Neural cell (in vitro differentiated cells): ENCODE measurements around the gene TAF1B. TPM values are rescaled to one million over a fixed set of nuclear protein-coding genes. Genes with fewer than 3 reads are reported as not detected.

Experiments used
- H2AFZ ChIP-seq: fragments of 200-600, 300-800 bp; sonication (generic), shearing (Covaris generic); 2 replicates; pipeline ENCODE4 v1.6.0; 2014; ENCODE audit warnings: low read depth, mild to moderate bottlenecking, antibody characterized with exemption, low read length, moderate library complexity
- H3F3A ChIP-seq: fragments of 200-600 bp; shearing (Covaris generic); 2 replicates; pipeline ENCODE4 v1.6.1; 2016; ENCODE audit warnings: mild to moderate bottlenecking, moderate library complexity, mixed read lengths, antibody characterized with exemption, low read length; ENCODE audit not compliant: insufficient read depth, poor library complexity, severe bottlenecking
- H3K27ac ChIP-seq: fragments of 200-600, 300-800 bp; sonication (generic), shearing (Covaris generic); 2 replicates; pipeline ENCODE4 v1.5.1; 2014; ENCODE audit warnings: mild to moderate bottlenecking, low read length, moderate library complexity
- H3K27me3 ChIP-seq: fragments of 300-800, 200-600 bp; sonication (generic), shearing (Covaris generic); 2 replicates; pipeline ENCODE4 v1.6.0; 2014; ENCODE audit warnings: mild to moderate bottlenecking, low read depth, low read length, moderate library complexity; ENCODE audit not compliant: insufficient read depth
- H3K36me3 ChIP-seq: fragments of 300-800, 200-600 bp; sonication (generic), shearing (Covaris generic); 2 replicates; pipeline ENCODE4 v1.5.1; 2014; ENCODE audit warnings: mild to moderate bottlenecking, antibody characterized with exemption, low read length, moderate library complexity; ENCODE audit not compliant: insufficient read depth
- H3K4me2 ChIP-seq: fragments of 300-800, 200-600 bp; sonication (generic), shearing (Covaris generic); 2 replicates; pipeline ENCODE4 v1.6.0; 2014; ENCODE audit warnings: mild to moderate bottlenecking, low read length
- H3K4me3 ChIP-seq: fragments of 300-800, 200-600 bp; sonication (generic), shearing (Covaris generic); 2 replicates; pipeline ENCODE4 v1.5.1; 2014; ENCODE audit warnings: mild to moderate bottlenecking, low read length, moderate library complexity
- H3K79me2 ChIP-seq: fragments of 200-600 bp; shearing (Covaris generic); replicated peaks from 2 replicates; pipeline ENCODE4 v1.6.0; 2014; ENCODE audit warnings: mild to moderate bottlenecking, low read length, moderate library complexity; ENCODE audit not compliant: insufficient read depth
- H3K9ac ChIP-seq: fragments of 300-800, 200-600 bp; sonication (generic), shearing (Covaris generic); 2 replicates; pipeline ENCODE4 v1.6.1; 2016; ENCODE audit warnings: mild to moderate bottlenecking, low read length, mixed read lengths
- H3K9me2 ChIP-seq: fragments of 200-600 bp; shearing (Covaris generic); 2 replicates; pipeline ENCODE4 v1.6.1; 2016; ENCODE audit warnings: mild to moderate bottlenecking, low read length, mixed read lengths; ENCODE audit not compliant: insufficient read depth
- H3K9me3 ChIP-seq: fragments of 200-600, 300-800 bp; sonication (generic), shearing (Covaris generic); 2 replicates; pipeline ENCODE4 v1.6.1; 2016; ENCODE audit warnings: mild to moderate bottlenecking, mixed run types, low read length, moderate library complexity, mixed read lengths
- H4K20me1 ChIP-seq: fragments of 200-600 bp; shearing (Covaris generic); 2 replicates; pipeline ENCODE4 v1.6.1; 2016; ENCODE audit warnings: mild to moderate bottlenecking, mixed run types; ENCODE audit not compliant: insufficient read depth
- CTCF ChIP-seq: fragments of 450-650 bp; IDR thresholded peaks from 2 replicates; pipeline ENCODE4 v1.5.1; 2014; ENCODE audit warnings: antibody characterized with exemption, mild to moderate bottlenecking, moderate library complexity; ENCODE audit not compliant: poor library complexity, severe bottlenecking
- EP300 ChIP-seq: fragments of 450-650 bp; conservative IDR thresholded peaks from 2 replicates; pipeline ENCODE4 v1.6.1; 2014; ENCODE audit warnings: antibody characterized with exemption, mild to moderate bottlenecking, moderate library complexity; ENCODE audit not compliant: poor library complexity, severe bottlenecking
- EZH2 ChIP-seq: fragments of 200-600, 300-800 bp; shearing (Covaris generic), sonication (generic); IDR thresholded peaks from 2 replicates; pipeline ENCODE4 v1.6.1; 2014; ENCODE audit warnings: antibody characterized with exemption, low read length, borderline replicate concordance, mild to moderate bottlenecking; ENCODE audit not compliant: insufficient read depth, poor library complexity, severe bottlenecking
- MXI1 ChIP-seq: fragments of 450-650 bp; conservative IDR thresholded peaks from 2 replicates; pipeline ENCODE4 v1.6.1; 2014; ENCODE audit warnings: antibody characterized with exemption, mild to moderate bottlenecking; ENCODE audit not compliant: poor library complexity, severe bottlenecking
- POLR2AphosphoS5 ChIP-seq: IDR thresholded peaks from 2 replicates; pipeline ENCODE4 v1.6.1; 2012
- RAD21 ChIP-seq: fragments of 450-650 bp; conservative IDR thresholded peaks from 2 replicates; pipeline ENCODE4 v1.6.1; 2014; ENCODE audit warnings: antibody characterized with exemption, mild to moderate bottlenecking, moderate library complexity
- REST ChIP-seq: IDR thresholded peaks from 2 replicates; pipeline ENCODE4 v1.6.1; 2012; ENCODE audit warnings: borderline replicate concordance
- SMC3 ChIP-seq: fragments of 450-650 bp; conservative IDR thresholded peaks from 2 replicates; pipeline ENCODE4 v1.6.1; 2014; ENCODE audit warnings: antibody characterized with exemption, mild to moderate bottlenecking, moderate library complexity; ENCODE audit not compliant: poor library complexity
- TAF1 ChIP-seq: IDR thresholded peaks from 2 replicates; pipeline ENCODE4 v1.6.1; 2012; ENCODE audit warnings: low read depth
- polyA plus RNA-seq: library from polyadenylated mRNA; depleted of rRNA; stranded (reverse); fragments of >200 nt; gene quantifications from 2 replicates; pipeline ENCODE4 v1.2.3, GENCODE V29; 2014

TAF1B gene
- polyA plus RNA-seq, 1 donor from 2014 or later = 11.2 TPM

GRCh38 chr2:9971105-9971818, 128.0 kb downstream of the TAF1B start:
- Histone ChIP-seq H3K9me2 (no peaks in the 10 kb centered on the region), H4K20me1 (no peaks in the 10 kb centered on the region), H3K79me2 (no peaks in the 10 kb centered on the region), H2AFZ (no peak overlapping the region), H3K9ac (no peak overlapping the region), H3K9me3 (no peaks in the 10 kb centered on the region), H3K4me3 (no peak overlapping the region), H3K27me3 (no peaks in the 10 kb centered on the region), H3K27ac (no peak overlapping the region), H3K4me2 (no peak overlapping the region), H3F3A (no peaks in the 10 kb centered on the region), H3K36me3 (peaks cover 13% of the 10 kb centered on the region)
- TF ChIP-seq RAD21 (no peak), POLR2AphosphoS5 (no peak), EP300 (no peak), TAF1 (no peak), MXI1 (no peak), EZH2 (no peak)

- H3K36me3 ChIP-seq = peaks cover 13% of the 10 kb centered on the region
- H3K9me3 ChIP-seq = no peaks in the 10 kb centered on the region
- no peak overlapping the region for H3K4me2 ChIP-seq
- no peaks in the 10 kb centered on the region for H3K27me3 ChIP-seq
- H4K20me1 ChIP-seq = no peaks in the 10 kb centered on the region
- no peaks in the 10 kb centered on the region for H3F3A ChIP-seq
- H3K9ac ChIP-seq = no peak overlapping the region
- H3K9me2 ChIP-seq = no peaks in the 10 kb centered on the region
- H3K4me3 ChIP-seq = no peak overlapping the region
- H3K79me2 ChIP-seq = no peaks in the 10 kb centered on the region
- H3K27ac ChIP-seq = no peak overlapping the region
- H2AFZ ChIP-seq = no peak overlapping the region
- TF ChIP-seq MXI1 (no peak), EZH2 (no peak), EP300 (no peak), TAF1 (no peak), REST (no peak), SMC3 (no peak), CTCF (no peak), POLR2AphosphoS5 (no peak), RAD21 (no peak)
Measured at GRCh38 chr2:9971890-9972289, 128.6 kb downstream of the TAF1B start.
